Caki2 (cell line): ENCODE results near the gene LIPG. TPM values are rescaled to one million over a fixed set of nuclear protein-coding genes. Genes with fewer than 3 reads are reported as not detected.

Experiments used
- DNase-seq: peaks from one replicate; pipeline ENCODE4 v3.0.0-alpha.2; 2015; ENCODE audit warnings: low read depth
- in situ Hi-C: cut with HindIII; loops from 2 replicates; pipeline ENCODE4 v1.10.0; 2016; ENCODE audit warnings: low sequenced_read_pairs, low pct_unique_long_range_greater_than_20kb, mixed read lengths
- total RNA-seq: library from RNA; depleted of rRNA; stranded (reverse); fragments of >200 nt; shearing (Covaris generic); gene quantifications from 2 replicates; pipeline ENCODE4 v1.2.3, GENCODE V29; 2014; ENCODE audit warnings: low replicate concordance

Gene LIPG
- total RNA-seq, 1 experiment from 2014 or later: 4.5 TPM

DNA sequence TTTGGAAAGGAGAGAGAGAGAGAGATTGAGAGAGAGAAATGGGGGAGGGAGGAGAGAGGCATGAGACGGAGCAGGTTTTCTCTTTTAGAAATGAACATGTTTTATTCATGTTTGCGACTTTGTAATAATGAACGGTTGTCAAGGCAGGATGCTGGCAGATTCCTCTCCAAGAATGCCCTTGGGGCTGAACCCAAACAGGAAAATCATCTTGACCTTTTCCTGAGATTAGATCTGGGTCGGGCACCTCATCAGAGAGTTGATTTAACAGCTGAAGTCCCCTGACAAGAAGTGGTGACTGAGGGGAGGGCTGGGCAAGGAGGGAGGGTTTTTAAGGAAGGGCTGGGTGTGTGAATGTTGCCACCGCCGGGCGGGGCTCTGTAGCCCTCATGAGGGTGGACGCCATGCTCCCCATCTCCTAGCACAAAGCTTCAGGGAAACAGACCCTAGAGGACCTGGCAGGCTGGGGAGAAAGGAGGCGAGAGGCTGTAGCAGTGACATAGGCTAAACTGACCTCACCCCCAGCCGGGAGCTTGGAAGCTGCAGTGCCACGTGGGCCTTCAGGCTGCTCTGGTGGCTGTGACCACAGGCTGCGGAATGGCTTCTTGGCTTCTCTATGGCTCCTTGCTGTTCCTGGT is 60.0 kb downstream of the LIPG start:
- no peak for DNase-seq
- in situ Hi-C loops: no loop called here

DNA sequence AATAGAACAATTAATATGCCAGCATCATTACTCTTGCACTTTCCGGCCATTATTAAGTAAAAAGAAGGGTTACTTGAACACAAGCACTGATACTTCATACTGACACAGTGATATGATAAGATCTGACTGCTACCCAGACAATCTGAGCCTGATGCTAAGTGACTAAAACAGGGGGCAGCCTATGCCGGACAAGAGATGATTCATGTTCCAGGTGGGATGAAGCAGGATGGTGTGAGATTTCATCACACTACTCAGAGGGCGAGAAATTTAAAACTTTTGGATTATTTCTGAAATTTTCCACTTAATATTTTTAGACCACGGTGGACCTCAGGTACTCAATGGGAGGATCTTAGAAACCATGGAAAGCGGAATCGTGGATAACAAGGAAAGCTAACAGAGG is 61.7 kb downstream of the LIPG start:
- no peak for DNase-seq
- in situ Hi-C loops: no loop called here

DNA sequence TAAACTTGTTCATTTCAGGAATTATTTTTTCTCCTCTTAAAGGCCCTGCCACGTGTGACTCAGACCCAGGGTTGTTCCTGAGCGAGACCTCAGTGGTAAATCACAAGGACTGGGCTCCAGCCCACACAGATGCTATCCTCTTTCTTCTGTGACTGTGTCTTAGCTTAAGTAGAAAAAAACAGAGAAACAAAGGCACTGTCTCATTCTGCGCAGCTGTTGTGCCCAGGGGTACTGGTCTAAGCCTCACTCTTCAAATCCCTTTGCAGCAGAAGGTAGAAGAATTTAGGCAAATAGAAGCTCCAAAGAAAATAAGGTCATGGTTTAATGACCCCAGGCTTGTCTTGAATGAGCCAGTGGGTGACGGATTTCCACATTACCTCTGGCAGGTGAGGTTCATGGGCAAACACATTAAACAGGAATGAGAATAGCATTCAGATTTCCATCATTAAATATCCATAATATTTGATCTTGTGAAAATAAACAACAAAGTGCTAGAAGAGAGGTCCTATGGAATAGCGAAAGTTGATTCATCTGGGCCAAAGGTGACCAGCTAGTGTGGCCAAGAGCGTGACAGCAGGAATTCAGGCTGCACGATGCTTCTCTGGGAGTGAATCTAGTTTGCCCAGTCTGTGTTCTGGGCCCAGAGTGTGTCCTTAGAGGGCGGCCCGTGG is 63.3 kb downstream of the LIPG start:
- DNase-seq: peak; percentile 53
- in situ Hi-C loops: no loop called here

DNA sequence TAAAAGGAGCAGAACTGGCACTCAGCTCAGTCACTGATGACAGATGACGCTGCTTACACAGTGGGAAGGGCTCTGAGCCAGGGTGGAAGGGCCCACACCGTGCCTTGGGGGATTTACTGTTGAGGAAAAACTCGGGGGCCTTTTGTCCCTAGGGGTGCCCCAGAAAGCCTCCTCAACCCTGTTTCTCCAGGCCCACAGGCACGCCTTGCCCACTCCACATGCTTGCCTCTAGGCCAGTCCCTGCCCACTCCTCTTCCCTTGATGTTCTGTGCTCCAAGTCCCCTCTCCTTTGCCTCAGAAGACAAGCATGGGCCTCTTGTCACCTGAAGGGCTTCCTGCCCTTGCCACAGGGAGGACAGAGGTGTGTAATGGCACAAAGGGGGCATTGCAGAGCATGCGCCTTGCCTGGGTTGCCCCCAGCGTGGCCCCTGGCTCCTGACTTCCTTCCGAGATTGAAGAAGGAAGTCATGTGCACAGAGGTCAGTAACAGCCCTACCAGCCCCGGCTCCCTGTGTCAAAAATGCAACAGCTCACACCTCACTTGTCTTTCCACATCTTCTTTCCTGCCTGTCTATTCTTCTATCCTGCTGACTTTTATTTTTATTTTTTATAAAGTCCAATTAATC is 65.1 kb downstream of the LIPG start:
- in situ Hi-C loops: no loop called here
- DNase-seq: no peak

DNA sequence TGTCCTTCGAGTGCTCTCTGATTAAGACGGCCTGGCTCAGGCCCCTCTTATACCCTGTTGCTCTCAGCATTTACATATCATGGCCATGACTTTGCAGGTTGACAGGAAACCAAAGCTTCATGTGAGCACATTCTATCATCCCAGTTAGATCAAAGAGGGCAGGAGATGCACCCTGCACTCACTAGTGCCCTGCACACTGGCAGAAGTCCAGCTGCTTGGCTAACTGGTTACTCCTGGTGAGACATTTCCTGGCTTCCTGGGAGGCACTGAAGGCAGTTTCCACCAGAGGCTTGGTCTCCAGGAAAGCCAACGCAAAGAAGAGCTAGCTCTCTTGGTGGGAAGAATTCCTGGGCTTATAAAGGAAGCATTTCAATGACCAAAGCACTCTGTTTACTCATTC is 66.3 kb downstream of the LIPG start:
- no peak for DNase-seq
- in situ Hi-C loops: no loop called here

DNA sequence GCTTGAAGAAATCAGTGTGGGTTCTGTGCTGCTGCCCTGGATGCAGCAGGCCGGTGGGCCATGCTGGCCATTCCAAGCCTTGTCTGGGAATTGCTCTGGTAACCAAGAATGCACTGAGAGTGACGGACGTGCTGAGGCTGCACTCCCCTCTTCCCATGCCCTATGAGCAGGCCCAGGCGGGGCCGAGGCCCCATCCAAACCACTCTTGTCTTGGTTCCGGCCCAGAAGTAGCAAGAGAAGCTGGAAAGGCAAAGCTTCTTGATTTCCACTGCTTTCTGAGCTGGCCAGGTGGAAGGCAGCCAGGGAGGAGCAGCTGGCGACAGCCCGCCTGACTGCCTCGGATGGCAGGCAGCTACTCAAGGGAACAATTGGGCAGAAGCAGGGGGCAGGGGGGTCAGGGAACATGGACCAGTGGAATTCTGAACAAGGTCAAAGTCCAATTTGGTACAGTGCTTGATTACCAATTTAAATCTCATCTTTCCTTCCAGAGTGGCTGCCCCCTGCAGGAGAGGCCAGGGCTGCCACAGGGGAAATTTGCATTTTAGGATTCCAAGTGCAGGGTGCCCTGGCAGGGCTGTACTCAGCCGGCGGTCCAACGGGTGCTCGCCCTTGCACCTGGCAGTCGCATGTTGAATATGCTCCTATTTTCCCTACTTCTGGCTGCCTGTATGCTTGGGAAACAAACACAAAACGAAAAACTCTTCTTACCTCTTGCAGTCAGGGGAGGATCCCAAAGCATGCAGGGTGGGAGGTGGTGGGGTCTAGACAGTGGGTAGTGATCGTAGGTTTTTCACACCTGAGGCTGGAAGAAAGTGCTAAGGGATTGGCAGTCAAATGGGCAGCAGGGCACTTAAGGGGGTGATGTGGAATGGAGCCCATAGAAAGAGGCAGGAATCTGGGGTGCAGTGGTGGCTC is 67.3 kb downstream of the LIPG start:
- in situ Hi-C loops: no loop called here
- peak; percentile 35 for DNase-seq

DNA sequence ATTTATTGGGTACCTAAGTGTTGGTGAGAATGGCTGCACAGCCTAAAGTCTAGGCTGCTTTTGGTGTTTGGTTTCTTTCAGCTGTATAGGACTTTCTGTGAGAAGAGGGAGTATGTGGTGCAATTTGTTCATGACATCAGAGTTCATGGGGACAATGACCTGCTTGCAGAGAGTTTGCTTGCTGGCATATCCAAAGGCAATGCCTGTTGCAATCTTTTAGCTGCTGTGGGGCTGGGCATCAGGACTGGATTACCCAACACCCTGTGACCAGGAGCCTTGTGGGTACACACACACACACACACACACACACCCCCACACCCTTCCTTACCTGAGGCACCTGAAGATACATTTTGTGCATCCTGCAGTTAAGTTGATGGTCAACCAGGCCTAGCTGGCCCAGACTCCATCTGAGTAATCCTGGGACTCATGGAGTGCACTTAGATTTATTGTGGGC is 68.4 kb downstream of the LIPG start:
- in situ Hi-C loops: no loop called here
- no peak for DNase-seq

DNA sequence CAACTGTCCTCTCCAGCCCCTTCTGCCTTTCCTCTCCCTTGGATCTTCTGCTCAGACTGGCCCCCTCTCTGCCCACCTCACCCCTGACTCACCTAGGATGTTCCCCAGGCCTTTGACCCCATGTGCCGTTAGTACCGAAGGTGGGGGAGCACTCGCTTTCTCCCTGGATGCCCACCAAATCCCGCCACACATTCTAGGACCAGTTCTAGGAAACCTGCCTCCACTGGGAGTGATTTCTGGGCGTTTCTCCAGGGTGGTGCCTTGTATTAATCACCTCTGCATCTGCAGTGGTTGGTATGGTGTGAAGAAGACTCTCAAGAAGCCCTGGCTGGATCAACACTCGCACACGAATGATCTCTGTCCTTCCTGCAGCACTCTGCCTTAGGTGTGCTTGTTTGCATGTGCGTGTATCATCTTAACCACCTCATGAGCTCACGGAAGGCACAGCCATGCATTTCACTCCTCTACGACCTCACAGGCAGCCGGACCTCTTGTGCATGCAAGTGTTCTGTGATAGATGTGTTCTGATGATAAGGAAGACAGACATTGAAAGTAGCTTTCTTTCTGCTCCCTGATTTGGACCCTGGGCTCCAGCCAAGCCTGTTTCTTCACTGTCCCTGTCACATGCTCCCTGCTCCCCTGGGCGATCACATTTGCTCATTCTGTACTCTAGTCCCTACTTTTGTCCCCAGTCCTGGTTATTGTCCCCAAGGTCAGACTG is 69.4 kb downstream of the LIPG start:
- no peak for DNase-seq
- in situ Hi-C loops: no loop called here

DNA sequence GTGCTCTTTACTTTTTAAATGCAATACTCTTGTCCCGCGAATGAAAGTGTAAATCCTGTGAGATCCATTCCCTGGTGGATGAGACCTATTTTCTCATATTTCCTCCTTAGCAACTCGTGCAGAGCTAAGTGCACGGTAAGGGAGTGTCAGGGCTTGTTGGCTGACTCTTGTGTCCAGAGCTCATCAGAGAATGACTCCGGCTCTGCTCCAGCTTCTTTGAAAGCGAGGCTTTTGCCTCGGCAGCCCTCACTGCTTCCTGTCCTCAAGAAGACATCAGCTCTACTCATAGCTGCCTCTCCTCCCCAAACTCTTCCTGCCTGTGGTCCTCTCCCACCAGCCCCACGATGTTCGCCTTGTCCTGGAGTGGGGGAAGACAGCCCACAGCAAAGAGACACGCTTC is 70.7 kb downstream of the LIPG start:
- in situ Hi-C loops: no loop called here
- no peak for DNase-seq

DNA sequence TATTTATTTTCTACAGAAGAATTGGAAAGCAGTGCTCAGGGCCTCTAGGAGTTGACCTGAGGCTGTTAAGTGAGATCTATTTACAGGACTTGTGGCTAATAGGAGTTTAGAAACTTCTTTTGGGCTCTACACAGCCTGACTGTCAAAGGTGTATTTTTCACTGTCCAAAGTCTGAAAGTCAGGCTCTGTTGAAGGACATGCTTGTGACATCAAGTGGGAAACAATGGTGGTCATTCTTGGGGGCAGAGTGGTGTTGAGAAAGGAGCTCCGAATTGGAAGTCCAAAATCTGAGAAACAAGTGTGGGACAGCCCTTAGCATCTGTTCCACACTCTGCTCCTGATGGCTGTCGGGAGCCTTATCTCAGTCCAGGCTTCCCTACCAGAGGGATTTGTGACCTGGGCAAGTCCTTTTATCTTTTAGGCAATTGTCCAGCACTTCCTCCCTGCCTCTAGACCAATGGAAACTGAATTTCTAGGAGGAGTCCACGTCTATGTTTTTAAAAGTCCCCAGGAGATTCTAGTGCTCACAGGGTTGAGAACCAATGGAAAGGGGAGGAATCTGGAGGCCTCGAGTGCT is 76.4 kb downstream of the LIPG start:
- in situ Hi-C loops: no loop called here
- DNase-seq: no peak

DNA sequence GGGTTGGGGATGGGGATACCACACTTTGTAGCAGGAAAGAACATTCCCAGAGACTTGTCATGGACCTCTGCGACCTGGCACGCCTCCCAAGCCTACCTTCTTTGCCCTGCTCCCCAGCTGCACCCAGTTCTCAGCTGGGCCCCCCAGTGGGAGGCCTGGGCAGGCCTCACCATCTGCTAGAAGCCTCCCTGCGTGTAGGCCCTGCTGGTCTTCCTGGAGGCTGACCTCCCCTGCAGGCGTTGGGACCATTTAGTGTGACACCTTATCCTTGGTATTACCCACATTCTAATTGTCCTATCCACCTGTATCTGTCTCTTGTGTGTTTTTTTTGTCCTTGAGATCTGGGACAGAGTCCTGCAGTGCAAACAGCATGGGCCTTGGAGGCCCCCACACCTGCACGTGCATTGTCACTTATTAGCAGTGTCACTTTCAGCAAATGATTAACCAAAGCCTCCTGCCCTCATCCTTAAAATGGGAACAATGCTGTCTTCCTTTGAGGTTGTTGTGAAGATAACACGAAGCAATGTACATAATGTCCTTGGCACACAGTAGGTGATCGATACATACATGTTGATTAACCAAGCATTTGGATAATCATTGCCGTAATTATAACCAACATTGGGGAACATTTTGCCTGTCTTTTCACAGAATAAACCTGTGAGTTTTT is 77.2 kb downstream of the LIPG start:
- in situ Hi-C loops: no loop called here
- no peak for DNase-seq

DNA sequence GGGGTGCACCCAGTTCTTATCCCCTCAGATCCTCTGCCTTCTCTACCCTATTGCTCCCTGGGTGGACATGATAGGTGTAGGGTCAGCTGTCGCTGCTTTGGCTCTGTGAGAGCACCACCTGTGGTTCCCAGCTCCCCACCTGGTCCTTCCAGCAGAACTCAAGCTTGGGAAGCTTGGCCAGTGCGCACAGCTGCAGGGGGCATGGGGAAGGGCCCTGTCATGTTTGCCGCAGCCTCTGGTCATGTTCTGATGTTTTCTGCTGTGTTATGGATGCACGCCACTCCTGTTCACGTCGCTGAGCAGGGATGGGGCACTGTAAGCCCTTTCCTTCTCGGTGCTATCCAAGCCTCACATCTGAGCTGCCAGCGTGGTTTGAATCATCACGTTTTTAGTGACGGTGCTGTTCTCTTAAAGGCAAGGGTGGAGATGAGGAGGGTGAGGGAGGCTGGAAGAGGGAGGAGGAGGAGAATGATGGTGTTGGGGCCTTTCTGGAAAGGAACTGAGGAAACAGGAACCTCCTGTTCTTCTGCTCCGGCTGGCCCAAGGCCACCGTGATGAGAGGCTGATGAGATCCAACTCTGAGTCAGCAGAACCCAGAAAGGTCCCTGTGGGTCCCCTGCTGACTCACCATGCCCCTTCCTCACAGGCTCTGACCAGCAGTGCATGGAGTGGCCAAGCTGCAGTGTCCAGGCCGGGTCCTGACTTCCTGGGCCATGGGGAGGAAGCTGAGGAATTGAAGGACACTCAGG is 78.0 kb downstream of the LIPG start:
- DNase-seq: no peak
- in situ Hi-C loops: no loop called here

DNA sequence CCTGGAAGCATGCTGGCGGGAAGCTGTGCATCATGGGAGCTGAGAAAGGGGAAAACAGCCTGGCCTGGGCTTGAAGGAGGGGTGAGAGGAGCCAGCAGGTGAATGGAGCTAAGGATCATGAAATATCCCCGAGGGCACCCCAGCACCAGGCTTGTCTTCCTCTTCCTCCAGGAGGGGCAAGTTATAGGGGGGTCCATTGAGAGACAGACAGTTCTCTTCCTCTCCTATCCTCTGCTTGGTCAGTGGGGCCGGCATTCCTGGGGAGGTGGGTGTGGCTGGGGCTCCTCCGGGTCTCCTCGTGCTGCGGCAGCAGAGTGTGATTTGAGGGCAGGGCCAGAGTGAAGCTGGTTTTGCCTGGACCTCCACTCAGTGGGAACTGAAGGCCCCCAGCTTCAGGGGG is 78.9 kb downstream of the LIPG start:
- in situ Hi-C loops: no loop called here
- DNase-seq: no peak

DNA sequence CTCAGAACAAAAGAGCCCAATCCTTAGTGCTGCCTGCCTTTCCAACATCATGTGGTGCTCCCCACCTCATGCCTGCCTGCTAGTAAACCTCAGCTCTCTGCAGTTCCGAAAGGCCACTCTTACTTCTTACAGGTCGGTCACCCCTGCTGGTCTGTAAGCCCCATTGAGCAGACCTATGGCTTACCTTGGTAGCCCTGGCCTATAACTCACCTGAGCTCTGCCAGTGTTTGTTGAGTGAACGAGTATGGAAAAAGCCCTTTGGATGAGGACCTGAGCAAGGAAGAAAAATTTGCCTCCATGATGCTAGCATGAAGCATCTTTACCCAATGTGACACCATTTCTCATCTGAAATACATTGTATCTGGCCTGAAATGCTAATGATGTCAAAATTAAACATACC is 83.3 kb downstream of the LIPG start:
- DNase-seq: no peak
- in situ Hi-C loops: no loop called here

DNA sequence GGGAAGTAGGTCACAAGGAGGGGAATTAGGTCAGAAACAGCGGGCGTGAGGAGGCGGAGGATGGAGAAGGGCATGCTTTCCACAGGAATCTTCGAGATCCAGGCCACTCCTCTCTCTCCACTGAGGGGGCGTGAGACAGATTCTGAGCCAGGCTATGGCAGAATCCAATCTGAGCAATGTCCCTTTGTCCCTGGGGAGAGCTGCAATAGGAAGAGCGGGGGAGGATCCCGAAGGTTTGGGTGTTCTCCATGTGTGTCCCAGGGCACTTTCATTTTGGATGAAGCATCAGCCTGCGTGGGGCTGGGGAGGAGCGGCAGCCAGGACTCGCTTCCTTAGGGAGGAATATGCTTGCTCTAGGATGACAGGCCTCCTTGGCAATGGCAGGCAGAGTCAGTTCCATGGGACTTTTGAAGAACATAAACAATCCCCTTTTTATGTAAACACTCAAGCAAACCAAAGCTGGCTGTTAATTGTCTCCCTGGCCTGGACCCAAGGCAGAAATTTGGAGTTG is 84.0 kb downstream of the LIPG start:
- DNase-seq: no peak
- in situ Hi-C loops: no loop called here

DNA sequence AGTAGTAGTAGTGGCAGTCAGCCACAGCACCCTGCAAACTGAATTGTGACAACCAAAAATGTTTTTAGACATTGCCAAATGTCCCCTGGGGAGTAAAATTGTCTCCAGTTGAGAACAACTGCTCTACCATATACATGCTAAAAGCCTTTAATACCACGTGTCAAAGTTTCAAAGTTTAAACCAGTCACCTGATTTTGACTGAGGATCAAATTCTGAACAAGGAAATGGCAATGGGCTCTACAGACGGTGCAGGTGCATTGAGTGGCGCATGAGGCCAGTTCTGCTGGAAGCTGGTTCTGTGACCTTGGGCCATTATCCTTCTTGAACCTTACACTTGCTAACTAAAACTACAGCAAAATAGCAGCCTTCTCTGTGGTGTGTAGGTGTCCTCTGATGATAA is 85.0 kb downstream of the LIPG start:
- in situ Hi-C loops: no loop called here
- no peak for DNase-seq
